GM21381 (cell line): ENCODE measurements around the gene LRRIQ1.

Experiments
- ATAC-seq: cut with Tn5 transposase; IDR thresholded peaks from one replicate; pipeline ENCODE4 v1.9.1; 2021; ENCODE audit warnings: mild to moderate bottlenecking, moderate library complexity; ENCODE audit not compliant: unreplicated experiment

LRRIQ1 gene

GRCh38 chr12:85057370-85057963 lies 21.3 kb downstream of the LRRIQ1 start:
- ATAC-seq, result peak; percentile 79

GRCh38 chr12:85058339-85058738 lies 22.2 kb downstream of the LRRIQ1 start:
- ATAC-seq, result no peak

- no peak for ATAC-seq
Measured at GRCh38 chr12:85059594-85059993, 23.4 kb downstream of the LRRIQ1 start.

GRCh38 chr12:85060916-85061315 lies 24.8 kb downstream of the LRRIQ1 start:
- ATAC-seq, result no peak

- ATAC-seq, result no peak
Measured at GRCh38 chr12:85065837-85066482, 29.8 kb downstream of the LRRIQ1 start.

GRCh38 chr12:85072826-85073225 lies 36.7 kb downstream of the LRRIQ1 start:
- no peak for ATAC-seq

- ATAC-seq, result no peak
Measured at GRCh38 chr12:85076688-85077430, 40.7 kb downstream of the LRRIQ1 start.

- no peak for ATAC-seq
Measured at GRCh38 chr12:85085066-85085465, 48.9 kb downstream of the LRRIQ1 start.

GRCh38 chr12:85089792-85090191 lies 53.6 kb downstream of the LRRIQ1 start:
- no peak for ATAC-seq

- no peak for ATAC-seq
Measured at GRCh38 chr12:85092814-85093370, 56.7 kb downstream of the LRRIQ1 start.

- no peak for ATAC-seq
Measured at GRCh38 chr12:85095501-85095900, 59.4 kb downstream of the LRRIQ1 start.

- no peak for ATAC-seq
Measured at GRCh38 chr12:85130646-85131045, 94.5 kb downstream of the LRRIQ1 start.

- ATAC-seq, result no peak
Measured at GRCh38 chr12:85138833-85139232, 102.7 kb downstream of the LRRIQ1 start.

- ATAC-seq, result no peak
Measured at GRCh38 chr12:85147331-85147730, 111.2 kb downstream of the LRRIQ1 start.

GRCh38 chr12:85152311-85152729 lies 116.2 kb downstream of the LRRIQ1 start:
- ATAC-seq, result no peak

GRCh38 chr12:85155791-85156190 lies 119.6 kb downstream of the LRRIQ1 start:
- no peak for ATAC-seq

- no peak for ATAC-seq
Measured at GRCh38 chr12:85156569-85156968, 120.4 kb downstream of the LRRIQ1 start.

GRCh38 chr12:85157035-85157603 lies 121.0 kb downstream of the LRRIQ1 start:
- no peak for ATAC-seq

GRCh38 chr12:85163752-85164321 lies 127.7 kb downstream of the LRRIQ1 start:
- no peak for ATAC-seq

GRCh38 chr12:85179680-85180270 lies 143.6 kb downstream of the LRRIQ1 start:
- ATAC-seq, result no peak

GRCh38 chr12:85182699-85183098 lies 146.5 kb downstream of the LRRIQ1 start:
- no peak for ATAC-seq
